Upper lobe of left lung (tissue), 4 donors: ENCODE measurements around the gene CAMK1D.

Experiments used
- CTCF ChIP-seq, 6 experiments: fragments of 450-650 bp in 4 of 6; fragments of 200-600 bp in 2 of 6; sonication (generic) in 2 of 6; IDR thresholded peaks; one replicate each; pipeline ENCODE4 v1.5.1; 2016 to 2019; ENCODE audit warnings: antibody characterized with exemption in 6 of 6
- POLR2AphosphoS5 ChIP-seq, 2 donors: sonication (generic); formaldehyde crosslinking; IDR thresholded peaks; one replicate each; pipeline ENCODE4 v1.5.1; 2017; ENCODE audit warnings: antibody characterized with exemption in 2 of 2

- no peak for TF ChIP-seq CTCF (IDR thresholded peaks at IDR 0.05)
- TF ChIP-seq POLR2AphosphoS5 (IDR thresholded peaks at IDR 0.05), result no peak
Observed at GRCh38 chr10:12466704-12467305, 117.5 kb downstream of the CAMK1D start.
